ENCODE results near the gene RIPOR2.
"Not testable (repeated sequence)": the region's sequence is repeated elsewhere in the genome, so short reads cannot be mapped to it uniquely, and the experiment has no call there.

RIPOR2 gene

DNA sequence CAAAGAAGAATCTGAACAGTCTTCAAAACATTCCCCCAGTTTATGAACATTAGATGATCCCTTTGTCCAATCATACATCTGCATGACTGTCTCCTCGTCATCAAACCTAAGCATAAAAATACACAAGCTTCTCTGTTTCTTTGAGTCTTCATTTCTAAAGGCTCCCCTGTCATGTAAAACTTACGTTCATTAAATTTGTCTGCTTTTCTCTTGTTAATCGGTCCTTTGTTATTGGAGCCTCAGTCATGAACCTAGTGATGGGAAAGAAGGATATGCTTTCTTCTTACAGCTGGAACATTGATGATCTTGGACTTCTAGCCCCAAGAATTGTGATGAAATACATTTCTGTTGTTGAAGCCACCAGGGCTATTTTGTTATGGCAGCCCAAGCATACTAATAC, 18.0 kb upstream of the RIPOR2 start:
- DNase-seq (ENCODE audit: low read depth), result no peak
- TF ChIP-seq, protein P1, sequence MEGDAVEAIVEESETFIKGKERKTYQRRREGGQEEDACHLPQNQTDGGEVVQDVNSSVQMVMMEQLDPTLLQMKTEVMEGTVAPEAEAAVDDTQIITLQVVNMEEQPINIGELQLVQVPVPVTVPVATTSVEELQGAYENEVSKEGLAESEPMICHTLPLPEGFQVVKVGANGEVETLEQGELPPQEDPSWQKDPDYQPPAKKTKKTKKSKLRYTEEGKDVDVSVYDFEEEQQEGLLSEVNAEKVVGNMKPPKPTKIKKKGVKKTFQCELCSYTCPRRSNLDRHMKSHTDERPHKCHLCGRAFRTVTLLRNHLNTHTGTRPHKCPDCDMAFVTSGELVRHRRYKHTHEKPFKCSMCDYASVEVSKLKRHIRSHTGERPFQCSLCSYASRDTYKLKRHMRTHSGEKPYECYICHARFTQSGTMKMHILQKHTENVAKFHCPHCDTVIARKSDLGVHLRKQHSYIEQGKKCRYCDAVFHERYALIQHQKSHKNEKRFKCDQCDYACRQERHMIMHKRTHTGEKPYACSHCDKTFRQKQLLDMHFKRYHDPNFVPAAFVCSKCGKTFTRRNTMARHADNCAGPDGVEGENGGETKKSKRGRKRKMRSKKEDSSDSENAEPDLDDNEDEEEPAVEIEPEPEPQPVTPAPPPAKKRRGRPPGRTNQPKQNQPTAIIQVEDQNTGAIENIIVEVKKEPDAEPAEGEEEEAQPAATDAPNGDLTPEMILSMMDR (conservative IDR thresholded peaks at IDR 0.05; ENCODE audit: low read length), result no peak
- no peak overlapping the region for H3K4me3 ChIP-seq (ENCODE audit: low read length)

DNA sequence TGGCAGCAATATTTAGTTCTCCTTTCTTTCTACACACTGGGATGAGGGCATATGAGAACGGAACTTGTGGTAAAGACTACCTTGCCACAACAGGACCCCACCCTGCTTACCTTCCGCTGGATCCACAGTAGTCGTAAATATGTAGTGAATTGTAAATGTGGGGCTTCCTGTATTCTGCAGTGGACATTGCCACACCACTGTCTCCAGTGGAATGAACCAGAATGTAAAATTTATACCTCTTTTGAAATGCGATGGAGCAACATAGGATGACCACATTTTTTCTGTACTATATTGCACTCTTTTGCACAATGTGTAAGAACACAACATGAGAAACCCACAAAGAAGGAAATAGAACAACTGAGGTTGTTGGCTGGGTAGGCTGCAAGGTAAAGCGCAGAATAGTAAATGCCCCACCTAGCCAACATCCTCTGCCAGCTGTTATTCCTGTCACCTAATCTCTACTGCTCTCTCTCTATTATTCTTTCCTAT, 16.1 kb upstream of the RIPOR2 start:
- no peak for DNase-seq (ENCODE audit: low read depth)
- TF ChIP-seq, protein P1 (conservative IDR thresholded peaks at IDR 0.05; ENCODE audit: low read length), result no peak
- H3K4me3 ChIP-seq (ENCODE audit: low read length), result no peak overlapping the region

DNA sequence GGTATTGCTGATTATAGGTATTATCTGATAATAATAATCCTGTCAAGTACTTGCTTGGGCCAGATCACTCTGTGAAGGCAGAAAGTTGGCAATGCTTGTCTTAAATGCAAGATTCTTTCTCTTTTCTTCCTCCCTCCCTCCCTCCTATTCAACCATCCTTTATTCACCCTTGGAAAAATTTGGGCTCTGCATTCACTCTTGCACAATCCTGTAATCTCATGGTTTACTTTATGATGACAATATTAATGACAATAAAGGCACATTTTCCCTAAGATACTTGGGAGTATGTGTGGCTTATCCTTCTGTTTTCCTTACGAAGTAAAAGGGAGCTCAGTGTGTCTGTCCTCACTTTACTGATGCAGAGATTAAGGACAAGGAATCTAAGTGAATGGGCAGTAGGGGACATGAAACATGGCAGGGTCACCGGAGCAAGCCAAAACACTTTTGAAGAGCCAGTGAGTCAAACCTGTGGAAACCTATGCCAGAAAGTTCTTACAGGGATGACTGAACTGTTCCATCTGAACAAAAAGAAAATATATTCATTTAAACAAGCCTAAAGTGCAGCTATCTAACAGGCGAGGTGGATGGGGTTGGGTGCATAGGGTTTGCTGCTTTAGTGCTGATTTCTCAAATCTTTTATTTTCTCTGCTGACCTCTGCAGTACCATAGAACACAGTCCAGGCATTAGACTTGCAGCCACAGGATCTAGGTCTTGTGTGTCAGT, 14.6 kb upstream of the RIPOR2 start:
- TF ChIP-seq, protein P1 (conservative IDR thresholded peaks at IDR 0.05; ENCODE audit: low read length), result no peak

DNA sequence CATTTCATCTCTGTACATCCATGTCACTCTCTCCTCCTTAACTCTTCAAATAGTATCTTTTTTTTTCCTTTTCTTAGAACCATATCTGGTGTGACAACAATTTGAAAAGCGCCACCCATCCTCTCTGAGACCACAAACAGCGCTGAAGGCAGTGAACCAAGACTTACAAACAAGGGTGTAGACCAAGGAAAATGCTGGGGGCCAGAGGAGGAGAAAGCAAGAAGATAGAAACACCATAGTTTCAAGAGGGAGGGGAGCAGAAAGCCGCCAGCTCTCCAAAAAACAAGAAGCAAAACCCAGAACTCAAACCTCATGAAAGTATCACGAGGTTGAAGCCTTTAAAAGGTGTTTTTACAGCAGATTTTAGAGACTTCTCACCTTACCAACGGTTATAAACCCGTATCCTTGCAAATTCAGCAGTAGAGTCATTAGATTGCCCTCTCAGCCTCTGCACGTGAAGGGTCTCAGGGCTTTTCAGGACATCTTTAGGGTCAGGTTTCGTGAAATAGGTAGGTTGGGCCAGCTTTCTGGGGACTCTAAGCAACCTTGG, 13.3 kb upstream of the RIPOR2 start:
- TF ChIP-seq, protein P1 (conservative IDR thresholded peaks at IDR 0.05; ENCODE audit: low read length), result no peak
- DNase-seq (ENCODE audit: low read depth), result no peak
- H3K4me3 ChIP-seq (ENCODE audit: low read length), result no peak overlapping the region

More for the DNA sequence above, 14.6 kb upstream of the RIPOR2 start:
- no peak overlapping the region for H3K4me3 ChIP-seq (ENCODE audit: low read length)
- DNase-seq (ENCODE audit: low read depth), result no peak

DNA sequence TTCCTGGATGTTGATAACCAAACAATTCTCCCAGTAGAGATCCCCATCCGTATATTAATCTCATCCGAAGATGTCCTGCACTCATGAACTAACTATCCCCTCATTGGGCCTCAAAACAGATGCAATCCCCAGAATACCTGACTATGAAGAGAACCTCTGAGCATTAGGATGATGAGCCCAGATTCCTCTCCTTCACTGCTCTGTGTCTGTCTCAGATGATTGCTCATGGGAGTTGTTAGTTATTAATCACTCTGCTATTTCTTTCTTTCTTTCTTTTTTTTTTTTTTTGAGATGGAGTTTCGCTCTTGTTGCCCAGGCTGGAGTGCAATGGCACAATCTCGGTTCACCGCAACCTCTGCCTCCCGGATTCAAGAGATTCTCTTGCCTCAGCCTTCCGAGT, 12.5 kb upstream of the RIPOR2 start:
- DNase-seq (ENCODE audit: low read depth); H3K4me3 ChIP-seq (ENCODE audit: low read length): not testable (repeated sequence)

DNA sequence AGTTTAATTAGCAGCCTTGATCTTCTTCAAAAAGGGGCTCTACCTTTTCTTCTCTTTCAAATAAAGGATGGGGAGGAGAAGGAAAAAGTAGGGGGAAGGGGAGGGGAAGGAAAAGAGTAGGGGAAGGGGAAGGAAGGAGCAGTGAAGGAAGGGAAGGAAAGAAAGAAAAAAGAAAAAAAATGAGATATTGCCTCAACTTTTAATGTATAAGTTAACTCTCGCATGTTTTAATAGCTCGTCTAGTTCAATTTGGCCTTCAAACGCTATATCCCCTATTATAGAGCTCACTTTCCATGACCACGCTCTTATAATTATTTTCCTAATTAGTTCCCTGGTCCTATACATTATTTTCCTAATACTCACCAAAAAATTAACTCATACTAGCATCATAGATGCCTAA, 11.9 kb upstream of the RIPOR2 start:
- no peak for DNase-seq (ENCODE audit: low read depth)

DNA sequence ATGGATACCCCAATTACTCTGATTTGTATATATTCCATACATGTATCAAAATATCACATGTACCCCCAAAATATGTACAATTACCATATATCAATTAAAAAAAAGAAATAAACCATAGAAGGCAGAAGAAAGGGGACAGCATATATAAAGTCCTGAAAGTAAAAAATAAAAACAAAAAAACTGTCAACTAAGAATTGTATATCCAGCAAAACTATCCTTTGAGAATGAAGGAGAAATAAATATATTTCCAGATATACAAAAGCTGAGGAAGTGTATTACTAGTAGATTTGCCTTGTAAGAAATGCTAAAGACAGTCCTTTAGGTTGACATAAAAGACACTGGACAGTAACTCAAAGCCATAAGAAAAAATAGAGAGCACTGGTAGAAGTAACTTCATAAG, 9.3 kb upstream of the RIPOR2 start:
- TF ChIP-seq, protein P1 (conservative IDR thresholded peaks at IDR 0.05; ENCODE audit: low read length), result no peak
- DNase-seq (ENCODE audit: low read depth), result no peak
- no peak overlapping the region for H3K4me3 ChIP-seq (ENCODE audit: low read length)

More for the DNA sequence above, 11.9 kb upstream of the RIPOR2 start:
- TF ChIP-seq, protein P1 (conservative IDR thresholded peaks at IDR 0.05; ENCODE audit: low read length), result no peak
- no peak overlapping the region for H3K4me3 ChIP-seq (ENCODE audit: low read length)

Data from AG10803 (cell line).